Stimulated activated CD8-positive, alpha-beta memory T cell treated with anti-CD3 and anti-CD28 coated beads, Interleukin-15, amount 100 ng/mL, for 1 hour (primary cell): ENCODE results near the gene REN.

Experiments
- DNase-seq: peaks from one replicate; pipeline ENCODE4 v3.0.0-alpha.2; 2020; ENCODE audit warnings: low read depth

The REN gene

GRCh38 chr1:204130981-204131892 lies 34.9 kb downstream of the REN start:
- DNase-seq: no peak

GRCh38 chr1:204130178-204130577 lies 36.0 kb downstream of the REN start:
- DNase-seq: no peak

GRCh38 chr1:204128964-204129896 lies 36.9 kb downstream of the REN start:
- DNase-seq: peak; percentile 18

GRCh38 chr1:204128464-204128963 lies 37.6 kb downstream of the REN start:
- DNase-seq: no peak

GRCh38 chr1:204127597-204128242 lies 38.4 kb downstream of the REN start:
- no peak for DNase-seq

GRCh38 chr1:204126956-204127355 lies 39.2 kb downstream of the REN start:
- DNase-seq: no peak

- DNase-seq: no peak
Measured at GRCh38 chr1:204126386-204126785, 39.8 kb downstream of the REN start.

- no peak for DNase-seq
Measured at GRCh38 chr1:204125759-204126351, 40.3 kb downstream of the REN start.

GRCh38 chr1:204124639-204125038 lies 41.5 kb downstream of the REN start:
- no peak for DNase-seq

- no peak for DNase-seq
Measured at GRCh38 chr1:204123376-204123775, 42.8 kb downstream of the REN start.

GRCh38 chr1:204121840-204122555 lies 44.1 kb downstream of the REN start:
- no peak for DNase-seq

- DNase-seq: no peak
Measured at GRCh38 chr1:204116539-204116938, 49.6 kb downstream of the REN start.

GRCh38 chr1:204115116-204115515 lies 51.0 kb downstream of the REN start:
- DNase-seq: no peak

- DNase-seq: no peak
Measured at GRCh38 chr1:204114606-204115005, 51.5 kb downstream of the REN start.

GRCh38 chr1:204113896-204114295 lies 52.2 kb downstream of the REN start:
- DNase-seq: no peak

- DNase-seq: no peak
Measured at GRCh38 chr1:204112876-204113730, 53.0 kb downstream of the REN start.

GRCh38 chr1:204110894-204111633 lies 55.1 kb downstream of the REN start:
- no peak for DNase-seq

- DNase-seq: no peak
Measured at GRCh38 chr1:204108312-204109141, 57.6 kb downstream of the REN start.
